Karpas-422 (cell line): ENCODE measurements around the gene DUSP22. TPM values are rescaled to one million over a fixed set of nuclear protein-coding genes. Genes with fewer than 3 reads are reported as not detected.
"Not testable (repeated sequence)": the region's sequence is repeated elsewhere in the genome, so short reads cannot be mapped to it uniquely, and the experiment has no call there.

Experiments used
- DNase-seq: peaks from one replicate; pipeline ENCODE4 v3.0.0-alpha.2; 2015
- H2AFZ ChIP-seq: fragments of 200-600 bp; sonication (generic); 2 replicates; pipeline ENCODE4 v1.6.1; 2014; ENCODE audit warnings: antibody characterized with exemption, low read length, mixed read lengths
- H3K27ac ChIP-seq: fragments of 200-600 bp; sonication (generic); 2 replicates; pipeline ENCODE4 v1.5.1; 2014; ENCODE audit warnings: mild to moderate bottlenecking, low read length, moderate library complexity
- H3K27me3 ChIP-seq: fragments of 200-600 bp; sonication (generic); 2 replicates; pipeline ENCODE4 v1.6.1; 2014; ENCODE audit warnings: low read length, mixed read lengths
- H3K36me3 ChIP-seq: fragments of 200-600 bp; sonication (generic); 2 replicates; pipeline ENCODE4 v1.6.1; 2014; ENCODE audit warnings: low read length, mixed read lengths; ENCODE audit not compliant: insufficient read depth
- H3K4me1 ChIP-seq: fragments of 200-600 bp; sonication (generic); 2 replicates; pipeline ENCODE4 v1.6.1; 2014; ENCODE audit warnings: mild to moderate bottlenecking, low read length, mixed read lengths
- H3K4me2 ChIP-seq: fragments of 200-600 bp; sonication (generic); 2 replicates; pipeline ENCODE4 v1.6.1; 2014; ENCODE audit warnings: low read length, low read depth, mild to moderate bottlenecking; ENCODE audit not compliant: poor library complexity, severe bottlenecking
- H3K4me3 ChIP-seq: fragments of 200-600 bp; sonication (generic); 2 replicates; pipeline ENCODE4 v1.5.1; 2014; ENCODE audit warnings: mild to moderate bottlenecking, antibody characterized with exemption, low read length, mixed read lengths
- H3K79me2 ChIP-seq: fragments of 200-600 bp; sonication (generic); 2 replicates; pipeline ENCODE4 v1.6.1; 2014; ENCODE audit warnings: mild to moderate bottlenecking, low read length, mixed read lengths
- H3K9ac ChIP-seq: fragments of 200-600 bp; sonication (generic); 2 replicates; pipeline ENCODE4 v1.6.0; 2014; ENCODE audit warnings: low read length
- H3K9me2 ChIP-seq: fragments of 200-600 bp; sonication (generic), shearing (Covaris generic); replicated peaks from 2 replicates; pipeline ENCODE4 v1.6.0; 2014; ENCODE audit warnings: mild to moderate bottlenecking, low read length, moderate library complexity; ENCODE audit not compliant: insufficient read depth
- H3K9me3 ChIP-seq: fragments of 300-700, 200-600 bp; sonication (generic); 2 replicates; pipeline ENCODE4 v1.6.1; 2014; ENCODE audit warnings: low read length, mixed read lengths
- H4K20me1 ChIP-seq: fragments of 200-600 bp; sonication (generic); 2 replicates; pipeline ENCODE4 v1.6.1; 2014; ENCODE audit warnings: mild to moderate bottlenecking, antibody characterized with exemption, low read length, low read depth; ENCODE audit not compliant: insufficient read depth
- total RNA-seq: library from RNA; depleted of rRNA; stranded (reverse); fragments of >200 nt; shearing (Covaris generic); gene quantifications from 2 replicates; pipeline ENCODE4 v1.2.3, GENCODE V29; 2014; ENCODE audit warnings: low replicate concordance

DUSP22 gene
- total RNA-seq, 1 experiment from 2014 or later = 13.2 TPM

GRCh38 chr6:325161-325860 lies 33.0 kb downstream of the DUSP22 start:
- not testable (repeated sequence) for H3K4me1 ChIP-seq, H3K4me2 ChIP-seq, H3K27ac ChIP-seq, H3K9ac ChIP-seq, H3K79me2 ChIP-seq, H3K27me3 ChIP-seq, H3K36me3 ChIP-seq, H3K9me3 ChIP-seq, H3K9me2 ChIP-seq, DNase-seq, H2AFZ ChIP-seq, H3K4me3 ChIP-seq
- 0 out of 2 replicates have a peak, but pooled peaks cover 12% of the 10 kb centered on the region for H4K20me1 ChIP-seq

- H3K9ac ChIP-seq, H3K79me2 ChIP-seq: not testable (repeated sequence)
Observed at GRCh38 chr6:326066-326465, 33.8 kb downstream of the DUSP22 start.

GRCh38 chr6:326896-327537 lies 34.7 kb downstream of the DUSP22 start:
- no peak overlapping the region for H3K9ac ChIP-seq

More at GRCh38 chr6:326066-326465, 33.8 kb downstream of the DUSP22 start:
- not testable (repeated sequence) for H4K20me1 ChIP-seq, H3K27ac ChIP-seq, H2AFZ ChIP-seq, H3K9me2 ChIP-seq, DNase-seq, H3K27me3 ChIP-seq, H3K36me3 ChIP-seq, H3K4me1 ChIP-seq, H3K9me3 ChIP-seq, H3K4me3 ChIP-seq, H3K4me2 ChIP-seq

GRCh38 chr6:327538-328116 lies 35.3 kb downstream of the DUSP22 start:
- H4K20me1 ChIP-seq = peaks cover 10% of the 10 kb centered on the region; the same call in 1 of the 2 replicates
- H2AFZ ChIP-seq = no peak overlapping the region
- no peaks in the 10 kb centered on the region; the same call in 1 of the 2 replicates for H3K27me3 ChIP-seq
- H3K9me3 ChIP-seq = no peaks in the 10 kb centered on the region
- no peak overlapping the region for H3K9ac ChIP-seq
- no peak overlapping the region for H3K4me2 ChIP-seq
- peaks cover 13% of the 10 kb centered on the region for H3K4me1 ChIP-seq
- no peaks in the 10 kb centered on the region for H3K36me3 ChIP-seq
- no peak overlapping the region for H3K4me3 ChIP-seq
- no peak for DNase-seq
- H3K79me2 ChIP-seq = no peaks in the 10 kb centered on the region
- no peaks in the 10 kb centered on the region for H3K9me2 ChIP-seq
- no peak overlapping the region for H3K27ac ChIP-seq

More at GRCh38 chr6:326896-327537, 34.7 kb downstream of the DUSP22 start:
- H3K27ac ChIP-seq = no peak overlapping the region
- H3K4me3 ChIP-seq = no peak overlapping the region
- no peak overlapping the region for H2AFZ ChIP-seq
- no peaks in the 10 kb centered on the region for H3K9me2 ChIP-seq
- no peak for DNase-seq
- no peaks in the 10 kb centered on the region; the same call in 1 of the 2 replicates for H3K27me3 ChIP-seq
- H3K4me2 ChIP-seq = no peak overlapping the region
- H3K79me2 ChIP-seq = no peaks in the 10 kb centered on the region
- H4K20me1 ChIP-seq = peaks cover 10% of the 10 kb centered on the region; the same call in 1 of the 2 replicates
- peaks cover 13% of the 10 kb centered on the region for H3K4me1 ChIP-seq
- no peaks in the 10 kb centered on the region for H3K36me3 ChIP-seq
- H3K9me3 ChIP-seq = no peaks in the 10 kb centered on the region

- Histone ChIP-seq H2AFZ (no peak overlapping the region), H3K4me3 (no peak overlapping the region), H3K9ac (no peak overlapping the region), H3K36me3 (no peaks in the 10 kb centered on the region), H3K4me2 (no peak overlapping the region), H3K27me3 (no peaks in the 10 kb centered on the region; the same call in 1 of the 2 replicates), H3K79me2 (no peaks in the 10 kb centered on the region), H3K9me3 (no peaks in the 10 kb centered on the region), H3K27ac (no peak overlapping the region), H3K9me2 (no peaks in the 10 kb centered on the region), H3K4me1 (peaks cover 13% of the 10 kb centered on the region), H4K20me1 (peaks cover 10% of the 10 kb centered on the region; the same call in 1 of the 2 replicates)
- DNase-seq = no peak
Observed at GRCh38 chr6:328136-328670, 35.9 kb downstream of the DUSP22 start.

GRCh38 chr6:328924-329323 lies 36.6 kb downstream of the DUSP22 start:
- Histone ChIP-seq H3K79me2 (no peaks in the 10 kb centered on the region), H3K9me2 (no peaks in the 10 kb centered on the region), H2AFZ (no peak overlapping the region), H3K9ac (no peak overlapping the region), H3K36me3 (no peaks in the 10 kb centered on the region), H3K4me2 (no peak overlapping the region), H3K27ac (no peak overlapping the region), H3K27me3 (no peaks in the 10 kb centered on the region; the same call in 1 of the 2 replicates), H3K4me3 (no peak overlapping the region), H3K9me3 (no peaks in the 10 kb centered on the region), H4K20me1 (peaks cover 10% of the 10 kb centered on the region; the same call in 1 of the 2 replicates), H3K4me1 (peaks cover 13% of the 10 kb centered on the region)
- no peak for DNase-seq

- Histone ChIP-seq H2AFZ (no peak overlapping the region), H3K4me3 (no peak overlapping the region), H4K20me1 (peaks cover 10% of the 10 kb centered on the region; the same call in 1 of the 2 replicates), H3K9me3 (no peaks in the 10 kb centered on the region), H3K9me2 (no peaks in the 10 kb centered on the region), H3K9ac (no peak overlapping the region), H3K79me2 (no peaks in the 10 kb centered on the region), H3K4me2 (no peak overlapping the region), H3K27ac (no peak overlapping the region), H3K36me3 (no peaks in the 10 kb centered on the region), H3K27me3 (no peaks in the 10 kb centered on the region; the same call in 1 of the 2 replicates), H3K4me1 (peaks cover 13% of the 10 kb centered on the region)
- no peak for DNase-seq
Observed at GRCh38 chr6:329888-330691, 37.8 kb downstream of the DUSP22 start.
